Brain microvascular endothelial cell (primary cell): Measurements from ENCODE around the gene NOSIP.

ENCODE experiments used
- DNase-seq: peaks from one replicate; pipeline ENCODE4 v3.0.0-alpha.2; 2020
- H3K27ac ChIP-seq: fragments of 250-450 bp; sonication (Bioruptor Pico); 2 replicates; pipeline ENCODE4 v1.5.1; 2020; ENCODE audit warnings: mild to moderate bottlenecking, moderate library complexity
- H3K27me3 ChIP-seq: fragments of 250-450 bp; sonication (Bioruptor Pico); replicated peaks from 2 replicates; pipeline ENCODE4 v1.5.1; 2020; ENCODE audit warnings: mild to moderate bottlenecking
- H3K36me3 ChIP-seq: fragments of 250-450 bp; sonication (Bioruptor Pico); replicated peaks from 2 replicates; pipeline ENCODE4 v1.5.1; 2020; ENCODE audit warnings: mild to moderate bottlenecking
- H3K4me3 ChIP-seq: 2 replicates; pipeline ENCODE4 v1.5.1; 2011; ENCODE audit warnings: low read depth, mild to moderate bottlenecking, control low read depth, low read length, moderate library complexity
- in situ Hi-C: cut with HindIII; loops from 2 replicates; pipeline ENCODE4 v1.10.0; 2017; ENCODE audit warnings: low sequenced_read_pairs, low pct_ligation_motif_present
- TF ChIP-seq, protein P1 (sequence below): IDR thresholded peaks from 2 replicates; pipeline ENCODE4 v1.5.1; 2011; ENCODE audit warnings: low read depth, mild to moderate bottlenecking, moderate library complexity, low read length, control low read depth, inconsistent platforms; ENCODE audit errors: missing control alignments

The NOSIP gene

DNA sequence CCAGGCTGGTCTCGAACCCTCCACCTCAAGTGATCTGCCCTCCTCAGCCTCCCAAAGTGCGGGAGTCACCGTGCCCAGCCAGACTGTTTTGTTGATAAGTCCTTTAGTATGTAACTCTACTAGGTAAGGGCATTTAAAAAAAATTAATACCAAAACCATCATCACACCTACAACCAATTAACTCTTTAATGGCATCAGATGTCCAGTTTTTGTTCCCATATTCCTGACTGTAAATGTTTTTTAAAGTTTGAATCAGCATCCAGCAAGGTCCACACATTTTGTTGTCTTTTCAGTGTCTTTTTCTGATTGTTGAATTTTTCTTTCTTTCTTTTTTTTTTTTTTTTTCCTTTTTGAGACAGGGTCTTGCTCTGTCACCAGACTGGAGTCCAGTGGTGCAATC, 62.3 kb downstream of the NOSIP start:
- in situ Hi-C loops: loop anchor here (10.0 kb wide), 1 partner anchor 47 kb away; no protein-coding TSS in a partner anchor
- TF ChIP-seq, protein P1, sequence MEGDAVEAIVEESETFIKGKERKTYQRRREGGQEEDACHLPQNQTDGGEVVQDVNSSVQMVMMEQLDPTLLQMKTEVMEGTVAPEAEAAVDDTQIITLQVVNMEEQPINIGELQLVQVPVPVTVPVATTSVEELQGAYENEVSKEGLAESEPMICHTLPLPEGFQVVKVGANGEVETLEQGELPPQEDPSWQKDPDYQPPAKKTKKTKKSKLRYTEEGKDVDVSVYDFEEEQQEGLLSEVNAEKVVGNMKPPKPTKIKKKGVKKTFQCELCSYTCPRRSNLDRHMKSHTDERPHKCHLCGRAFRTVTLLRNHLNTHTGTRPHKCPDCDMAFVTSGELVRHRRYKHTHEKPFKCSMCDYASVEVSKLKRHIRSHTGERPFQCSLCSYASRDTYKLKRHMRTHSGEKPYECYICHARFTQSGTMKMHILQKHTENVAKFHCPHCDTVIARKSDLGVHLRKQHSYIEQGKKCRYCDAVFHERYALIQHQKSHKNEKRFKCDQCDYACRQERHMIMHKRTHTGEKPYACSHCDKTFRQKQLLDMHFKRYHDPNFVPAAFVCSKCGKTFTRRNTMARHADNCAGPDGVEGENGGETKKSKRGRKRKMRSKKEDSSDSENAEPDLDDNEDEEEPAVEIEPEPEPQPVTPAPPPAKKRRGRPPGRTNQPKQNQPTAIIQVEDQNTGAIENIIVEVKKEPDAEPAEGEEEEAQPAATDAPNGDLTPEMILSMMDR: no peak
- no peak for DNase-seq

DNA sequence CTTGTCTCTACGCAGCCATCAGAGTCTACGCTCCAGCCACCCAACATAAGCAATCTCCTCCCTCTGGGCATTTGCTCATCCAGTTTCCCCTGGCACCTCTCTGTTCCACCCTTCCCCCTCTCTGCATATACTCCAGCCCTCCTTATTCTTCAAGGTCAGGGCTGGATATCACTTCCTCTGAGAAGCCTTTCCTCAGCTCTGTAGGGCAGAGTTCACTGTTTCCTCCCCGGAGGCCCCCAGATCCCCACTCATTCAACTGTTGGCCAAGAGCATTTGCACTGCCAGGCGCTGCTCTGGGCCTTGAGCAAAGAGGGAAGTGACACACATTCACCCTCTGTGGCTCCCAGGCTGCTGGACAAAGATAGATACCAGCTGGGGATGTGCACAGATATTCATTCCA, 64.6 kb downstream of the NOSIP start:
- Histone ChIP-seq H3K27ac (no peak overlapping the region), H3K36me3 (no peaks in the 10 kb centered on the region), H3K27me3 (no peaks in the 10 kb centered on the region), H3K4me3 (no peak overlapping the region)
- in situ Hi-C loops: loop anchor here (10.0 kb wide), 1 partner anchor 49 kb away; no protein-coding TSS in a partner anchor
- TF ChIP-seq, protein P1: no peak
- no peak for DNase-seq

More for the DNA sequence above, 62.3 kb downstream of the NOSIP start:
- Histone ChIP-seq H3K4me3 (no peak overlapping the region), H3K27me3 (no peaks in the 10 kb centered on the region), H3K27ac (no peak overlapping the region), H3K36me3 (no peaks in the 10 kb centered on the region)

DNA sequence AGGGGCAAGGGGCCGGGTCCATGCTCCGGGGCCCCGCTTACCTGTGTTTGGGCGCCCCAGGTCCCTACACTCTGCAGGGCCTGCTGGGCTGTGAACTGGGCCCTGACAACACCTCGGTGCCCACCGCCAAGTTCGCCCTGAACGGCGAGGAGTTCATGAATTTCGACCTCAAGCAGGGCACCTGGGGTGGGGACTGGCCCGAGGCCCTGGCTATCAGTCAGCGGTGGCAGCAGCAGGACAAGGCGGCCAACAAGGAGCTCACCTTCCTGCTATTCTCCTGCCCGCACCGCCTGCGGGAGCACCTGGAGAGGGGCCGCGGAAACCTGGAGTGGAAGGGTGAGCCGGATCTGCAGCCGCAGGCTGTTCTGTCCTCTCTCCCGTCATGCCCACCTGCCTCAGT, 66.2 kb downstream of the NOSIP start:
- H3K4me3 ChIP-seq: no peak overlapping the region

DNA sequence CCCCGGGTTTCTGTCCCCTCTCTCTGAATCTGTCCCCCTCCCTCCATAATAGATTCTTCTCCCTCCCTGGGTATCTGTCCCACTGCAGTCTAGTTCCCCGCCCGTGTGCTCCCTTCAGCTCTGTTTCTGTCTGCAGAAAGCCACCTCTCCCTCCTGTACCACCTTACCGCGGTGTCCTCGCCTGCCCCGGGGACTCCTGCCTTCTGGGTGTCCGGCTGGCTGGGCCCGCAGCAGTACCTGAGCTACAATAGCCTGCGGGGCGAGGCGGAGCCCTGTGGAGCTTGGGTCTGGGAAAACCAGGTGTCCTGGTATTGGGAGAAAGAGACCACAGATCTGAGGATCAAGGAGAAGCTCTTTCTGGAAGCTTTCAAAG, 66.6 kb downstream of the NOSIP start:
- Histone ChIP-seq H3K4me3 (peak overlapping the region; percentile 66), H3K27me3 (no peaks in the 10 kb centered on the region), H3K27ac (no peak overlapping the region), H3K36me3 (no peaks in the 10 kb centered on the region)
- TF ChIP-seq, protein P1: no peak
- no peak for DNase-seq
- in situ Hi-C loops: loop anchor here (10.0 kb wide), 1 partner anchor 51 kb away; no protein-coding TSS in a partner anchor

More for the DNA sequence above, 66.2 kb downstream of the NOSIP start:
- no peak for DNase-seq
- H3K27ac ChIP-seq: no peak overlapping the region
- H3K27me3 ChIP-seq: no peaks in the 10 kb centered on the region
- TF ChIP-seq, protein P1: no peak
- in situ Hi-C loops: loop anchor here (10.0 kb wide), 1 partner anchor 51 kb away; no protein-coding TSS in a partner anchor
- H3K36me3 ChIP-seq: no peaks in the 10 kb centered on the region

DNA sequence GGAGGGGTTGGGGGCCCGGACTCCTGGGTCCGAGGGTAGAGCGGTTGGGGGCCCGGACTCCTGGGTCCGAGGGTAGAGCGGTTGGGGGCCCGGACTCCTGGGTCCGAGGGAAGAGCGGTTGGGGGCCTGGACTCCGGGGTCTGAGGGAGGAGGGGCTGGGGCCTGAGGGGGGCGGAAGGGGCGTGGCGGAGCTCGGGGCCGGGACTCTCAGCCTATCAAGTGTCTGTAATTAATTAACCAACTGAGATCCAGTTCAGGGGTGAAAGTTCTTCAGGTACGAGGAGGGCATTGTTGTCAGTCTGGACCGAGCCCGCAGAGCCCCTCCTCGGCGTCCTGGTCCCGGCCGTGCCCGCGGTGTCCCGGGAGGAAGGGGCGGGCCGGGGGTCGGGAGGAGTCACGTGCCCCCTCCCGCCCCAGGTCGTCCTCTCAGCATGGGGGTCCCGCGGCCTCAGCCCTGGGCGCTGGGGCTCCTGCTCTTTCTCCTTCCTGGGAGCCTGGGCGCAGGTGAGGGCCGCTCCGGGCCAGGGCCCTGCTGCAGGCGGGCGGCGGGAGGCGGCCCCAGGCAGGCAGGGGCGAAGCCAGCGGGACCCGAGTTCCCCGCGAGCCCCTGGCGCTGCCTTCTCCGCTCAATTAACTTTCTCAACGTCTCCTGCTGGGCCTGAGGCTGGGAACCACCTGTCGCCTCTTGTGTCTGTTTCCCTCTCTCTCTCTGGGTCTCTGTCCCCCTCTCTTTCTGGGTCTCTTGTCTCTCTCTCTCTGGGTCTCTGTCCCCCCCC, 67.2 kb downstream of the NOSIP start:
- no peaks in the 10 kb centered on the region for H3K27me3 ChIP-seq
- H3K4me3 ChIP-seq: peak overlapping the region; percentile 66
- in situ Hi-C loops: loop anchor here (10.0 kb wide), 1 partner anchor 52 kb away; no protein-coding TSS in a partner anchor
- no peaks in the 10 kb centered on the region for H3K36me3 ChIP-seq
- no peak overlapping the region for H3K27ac ChIP-seq
- DNase-seq: no peak
- TF ChIP-seq, protein P1: no peak
